ENCODE measurements around the gene ATP5F1D. TPM values are rescaled to one million over a fixed set of nuclear protein-coding genes. Genes with fewer than 3 reads are reported as not detected.

The ATP5F1D gene
- total and polyA plus RNA-seq, 2 of the 8 experiments (the other 6 are each of a cell fraction or from before 2014, with no cell fraction given) = 174 to 249 TPM

DNA sequence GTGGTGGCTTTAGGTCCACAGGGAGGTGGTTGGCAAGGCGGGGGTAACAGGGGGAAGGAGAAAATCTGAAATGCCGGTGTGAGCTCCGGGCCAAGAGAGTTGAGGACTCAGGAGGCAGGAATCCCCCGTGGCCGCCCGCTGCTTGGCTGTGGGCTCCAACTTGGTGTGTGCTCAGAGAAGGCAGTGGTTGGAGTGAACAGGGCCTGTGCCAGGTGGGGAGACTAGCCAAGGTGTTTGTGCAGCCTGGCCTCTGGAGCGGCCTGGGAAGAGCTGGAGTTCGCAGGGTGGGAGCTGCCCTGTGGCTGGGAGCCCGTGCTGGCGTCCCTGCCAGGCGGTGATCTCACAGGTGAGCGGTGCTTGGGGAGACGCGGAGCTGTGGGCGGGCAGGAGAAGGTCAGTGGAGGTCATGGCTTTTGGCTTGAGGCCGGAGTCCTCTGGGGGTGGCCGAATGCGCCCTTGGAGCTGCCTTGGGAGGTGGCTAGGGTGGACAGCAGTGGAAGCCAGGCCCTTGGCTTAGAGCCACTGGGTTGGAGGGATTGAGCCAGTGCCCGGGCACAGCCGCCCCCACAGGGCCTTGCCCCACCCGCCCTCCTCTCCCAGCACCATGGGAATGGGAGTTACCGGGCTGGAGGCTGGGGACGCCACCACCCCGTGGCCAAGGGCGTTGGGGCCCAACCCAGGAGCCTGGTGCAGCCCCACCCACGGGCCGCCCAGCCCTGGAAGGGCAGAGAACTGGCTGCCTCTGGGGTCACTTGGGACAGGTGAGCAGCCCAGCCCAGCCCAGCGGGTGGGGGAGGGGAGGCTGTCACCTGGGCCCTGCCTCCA is 20.5 kb downstream of the ATP5F1D start:
- Histone ChIP-seq H3K27ac (ENCODE audit: low read depth, low read length) (peak overlapping the region; percentile 33; the same call in 1 of the 2 replicates), H4K8ac (ENCODE audit: extremely low read depth, insufficient read depth, low read length) (peak overlapping the region; percentile 45), H3K4ac (replicated peaks; ENCODE audit: insufficient read length, low read depth, low read length) (peak overlapping the region; percentile 55), H3K4me3 (ENCODE audit: extremely low read depth in 1 of 4, insufficient read depth in 2 of 4, low read depth in 3 of 4, low read length in 4 of 4) (peak overlapping the region; percentile 52 to 77 (median 64)), H3K18ac (ENCODE audit: extremely low read depth, low read length) (no peak overlapping the region; the same call in none of the 2 replicates), H2AFZ (ENCODE audit: low read length) (no peak overlapping the region), H2BK20ac (ENCODE audit: low read length) (0 out of 2 replicates have a peak overlapping the region, but pooled peaks have one; percentile 61), H3K9me3 (ENCODE audit: insufficient read depth in 2 of 2, low read depth in 1 of 2, low read length in 1 of 2) (no peaks in the 10 kb centered on the region), H3K9ac (replicated peaks in 1 of 4; ENCODE audit: extremely low read depth in 1 of 4, low read depth in 3 of 4, low read length in 3 of 4) (peak overlapping the region in 3 of 4 experiments; percentile 39 to 65 (median 59); a peak in 5 of 7 replicates), H3K79me2 (ENCODE audit: control insufficient read depth in 1 of 2, insufficient read depth in 2 of 2, low read length in 2 of 2) (no peaks in the 10 kb centered on the region), H4K91ac (replicated peaks; ENCODE audit: insufficient read length, low read length) (peak overlapping the region; percentile 52), H3K14ac (ENCODE audit: insufficient read length) (no peak overlapping the region), H2BK12ac (ENCODE audit: low read depth, low read length) (peak overlapping the region; percentile 96; the same call in 1 of the 2 replicates), H3K4me1 (replicated peaks in 1 of 4; ENCODE audit: control insufficient read depth in 3 of 4, insufficient read depth in 4 of 4, low read length in 3 of 4) (peaks cover 0 to 59% (median 40%) of the 10 kb centered on the region in 4 experiments; a peak in 6 of 7 replicates), H3K4me2 (ENCODE audit: insufficient read depth in 1 of 2, low read depth in 2 of 2, low read length in 2 of 2) (peak overlapping the region; percentile 83 to 94), H3K23me2 (ENCODE audit: low read depth, low read length) (peaks cover 29% of the 10 kb centered on the region; the same call in 1 of the 2 replicates), H3K27me3 (replicated peaks in 1 of 4; ENCODE audit: control insufficient read depth in 3 of 4, extremely low read depth in 1 of 4, insufficient read depth in 3 of 4, low read length in 3 of 4) (peaks cover 0 to under 1% (median under 1%) of the 10 kb centered on the region in 4 experiments; a peak in 3 of 7 replicates), H3K79me1 (ENCODE audit: low read depth, low read length) (no peaks in the 10 kb centered on the region), H4K20me1 (replicated peaks in 1 of 2; ENCODE audit: control insufficient read depth in 1 of 2, insufficient read depth in 2 of 2, low read length in 2 of 2) (peaks cover 2 to 9% of the 10 kb centered on the region in 2 experiments), H3K36me3 (ENCODE audit: control insufficient read depth in 2 of 4, insufficient read depth in 4 of 4, low read length in 3 of 4) (peaks cover 0 to 15% (median 1%) of the 10 kb centered on the region in 4 experiments; a peak in 6 of 8 replicates), H3K23ac (ENCODE audit: insufficient read length) (no peak overlapping the region), H2BK15ac (ENCODE audit: low read length) (peak overlapping the region; percentile 99), H4K5ac (ENCODE audit: insufficient read length, low read depth, low read length) (peak overlapping the region; percentile 32), H3K56ac (replicated peaks; ENCODE audit: insufficient read length, low read depth, low read length) (peak overlapping the region; percentile 59), H2AK5ac (ENCODE audit: low read depth, low read length) (peak overlapping the region; percentile 39; the same call in 1 of the 2 replicates), H2BK5ac (ENCODE audit: low read depth, low read length) (peak overlapping the region; percentile 88; the same call in 1 of the 2 replicates), H2BK120ac (replicated peaks; ENCODE audit: low read depth, low read length) (peak overlapping the region; percentile 92)
- 29% methylated on average over 18 of the region's 28 CpGs; no CpG with 5 or more reads in 1 of the 2 experiments for WGBS, 2 experiments (ENCODE audit: extremely low coverage in 1 of 2, insufficient coverage in 1 of 2, insufficient read length in 1 of 2, insufficient replicate concordance in 2 of 2, low coverage in 1 of 2, low lambda C conversion rate in 2 of 2, missing lambda C conversion rate in 1 of 2)
- ChIA-PET POLR2A (ENCODE audit: partially characterized antibody) (interaction anchor here (1.0 to 19.4 kb wide), 8 partner anchors 3 to 62 kb away, joined by 3 to 456 read pairs (median 167); partner anchors contain the start of genes ATP5F1D, CBARP, CIRBP and FAM174C), CTCF (ENCODE audit: partially characterized antibody) (interaction anchor here (0.8 to 15.9 kb wide), 8 partner anchors 9 to 223 kb away, joined by 3 to 212 read pairs (median 3); partner anchors contain the start of gene ATP5F1D)
- FAIRE-seq (no peak), DNase-seq (ENCODE audit: low read depth in 1 of 2, low spot score in 2 of 2) (no peak)
- TF ChIP-seq POLR2A (IDR thresholded peaks at IDR 0.05; ENCODE audit: control extremely low read depth in 1 of 2, low read depth in 2 of 2, low read length in 2 of 2) = peak in 1 of 2 experiments; percentile 16; a peak in 1 of 3 replicates

All from H1 (cell line).